Lung (tissue), 16 donors: ENCODE results near the gene MTERF1. TPM values are rescaled to one million over a fixed set of nuclear protein-coding genes. Genes with fewer than 3 reads are reported as not detected.
A peak's percentile ranks its signal among the peaks of the same experiment; 100 is the strongest.

Experiments used
- ATAC-seq: fragments of 200-7000 bp; cut with Tn5 transposase; one replicate; pipeline ENCODE4 v1.9.1; 2020; ENCODE audit warnings: moderate number of reproducible peaks; ENCODE audit not compliant: insufficient read depth, low FRiP score
- DNase-seq, 3 donors: peaks; one replicate each; pipeline ENCODE4 v3.0.0-alpha.2; 2013 to 2017
- H3K27ac ChIP-seq, 2 donors: one replicate each; pipeline ENCODE4 v1.5.1; 2013; ENCODE audit warnings: mild to moderate bottlenecking in 2 of 2, moderate library complexity in 2 of 2, control low read depth in 1 of 2, inconsistent platforms in 1 of 2, low read depth in 1 of 2, low read length in 1 of 2
- H3K27me3 ChIP-seq, 3 donors: one replicate each; pipeline ENCODE4 v1.5.1; 2013; ENCODE audit warnings: low read length in 2 of 3; ENCODE audit not compliant: control insufficient read depth in 3 of 3, insufficient read depth in 3 of 3
- H3K36me3 ChIP-seq, 4 donors: one replicate each; pipeline ENCODE4 v1.5.1; 2013; ENCODE audit warnings: low read length in 4 of 4, mild to moderate bottlenecking in 1 of 4, moderate library complexity in 1 of 4; ENCODE audit not compliant: control insufficient read depth in 4 of 4, insufficient read depth in 4 of 4
- H3K4me1 ChIP-seq, 5 donors: one replicate each; pipeline ENCODE4 v1.5.1; 2013; ENCODE audit warnings: low read length in 5 of 5, mild to moderate bottlenecking in 2 of 5, moderate library complexity in 1 of 5; ENCODE audit not compliant: control insufficient read depth in 5 of 5, insufficient read depth in 5 of 5
- H3K4me3 ChIP-seq: one replicate; pipeline ENCODE4 v1.5.1; 2013; ENCODE audit warnings: mild to moderate bottlenecking, control low read depth, moderate library complexity
- H3K9ac ChIP-seq, 2 donors: one replicate each; pipeline ENCODE4 v1.5.1; 2013; ENCODE audit warnings: low read length in 2 of 2, control low read depth in 1 of 2; ENCODE audit not compliant: insufficient read depth in 1 of 2
- H3K9me3 ChIP-seq, 4 donors: one replicate each; pipeline ENCODE4 v1.5.1; 2013; ENCODE audit warnings: low read length in 3 of 4, mild to moderate bottlenecking in 1 of 4, moderate library complexity in 1 of 4; ENCODE audit not compliant: control insufficient read depth in 4 of 4, insufficient read depth in 3 of 4
- CTCF ChIP-seq: IDR thresholded peaks from 2 replicates; pipeline ENCODE4 v1.5.1; 2012; ENCODE audit warnings: mild to moderate bottlenecking; ENCODE audit errors: control extremely low read depth, extremely low read depth
- WGBS, 2 donors: extraction: QIAGEN DNeasy Blood & Tissue Kit; methylation state at CpG; one replicate each; pipeline ENCODE4 v1.1.7; 2013; 5-methylcytosine and 5-hydroxymethylcytosine counted together
- long read RNA-seq, 5 donors: transcript quantifications; one replicate each; lab custom pipeline, GENCODE V29; 2026
- polyA plus RNA-seq, 2 donors: library from polyadenylated mRNA; stranded (reverse); fragments of 200-250 nt; gene quantifications; one replicate each; pipeline ENCODE4 v1.2.1, GENCODE V29; 2013
- total RNA-seq, 2 donors: library from RNA; depleted of rRNA in 1 of 2; stranded (reverse); fragments of >200 nt in 1 of 2; gene quantifications; one replicate each; pipeline ENCODE4 v1.2.1, GENCODE V29; 2014 to 2021
- donor health status: control.
- donor health status: control.
- donor health status: Bipolar disorder and iron deficiency.
- donor health status: healthy.
- donor health status: DM: yes; HTN: yes; CAD: no.

Gene MTERF1, protein sequence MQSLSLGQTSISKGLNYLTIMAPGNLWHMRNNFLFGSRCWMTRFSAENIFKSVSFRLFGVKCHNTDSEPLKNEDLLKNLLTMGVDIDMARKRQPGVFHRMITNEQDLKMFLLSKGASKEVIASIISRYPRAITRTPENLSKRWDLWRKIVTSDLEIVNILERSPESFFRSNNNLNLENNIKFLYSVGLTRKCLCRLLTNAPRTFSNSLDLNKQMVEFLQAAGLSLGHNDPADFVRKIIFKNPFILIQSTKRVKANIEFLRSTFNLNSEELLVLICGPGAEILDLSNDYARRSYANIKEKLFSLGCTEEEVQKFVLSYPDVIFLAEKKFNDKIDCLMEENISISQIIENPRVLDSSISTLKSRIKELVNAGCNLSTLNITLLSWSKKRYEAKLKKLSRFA
- total RNA-seq (10 to 100 TPM; 11.5 to 19.3 TPM), polyA plus RNA-seq (1 to 10 TPM; 5.5 to 7.2 TPM)
- long read RNA-seq, donor 1, transcript MTERF1-201 (3 exons, 1,997 nt) = major isoform, 6 of 8 reads
- long read RNA-seq, donor 1, partial matches to known transcripts = 0 of 8 reads
- long read RNA-seq, donor 1, other reads (novel, unspliced or antisense) = 0 of 8 reads
- long read RNA-seq, donor 2, partial matches to known transcripts = 0 of 2 reads
- long read RNA-seq, donor 2, other reads (novel, unspliced or antisense) = 0 of 2 reads
- long read RNA-seq, donor 3, transcript MTERF1-201 (3 exons, 1,997 nt) = major isoform, 6 of 8 reads
- long read RNA-seq, donor 3, partial matches to known transcripts = 0 of 8 reads
- long read RNA-seq, donor 3, other reads (novel, unspliced or antisense) = 0 of 8 reads
- long read RNA-seq, donor 4, partial matches to known transcripts = 0 of 2 reads
- long read RNA-seq, donor 4, other reads (novel, unspliced or antisense) = 0 of 2 reads
- long read RNA-seq, donor 5, partial matches to known transcripts = 0 of 6 reads
- long read RNA-seq, donor 5, other reads (novel, unspliced or antisense) = 0 of 6 reads

DNA sequence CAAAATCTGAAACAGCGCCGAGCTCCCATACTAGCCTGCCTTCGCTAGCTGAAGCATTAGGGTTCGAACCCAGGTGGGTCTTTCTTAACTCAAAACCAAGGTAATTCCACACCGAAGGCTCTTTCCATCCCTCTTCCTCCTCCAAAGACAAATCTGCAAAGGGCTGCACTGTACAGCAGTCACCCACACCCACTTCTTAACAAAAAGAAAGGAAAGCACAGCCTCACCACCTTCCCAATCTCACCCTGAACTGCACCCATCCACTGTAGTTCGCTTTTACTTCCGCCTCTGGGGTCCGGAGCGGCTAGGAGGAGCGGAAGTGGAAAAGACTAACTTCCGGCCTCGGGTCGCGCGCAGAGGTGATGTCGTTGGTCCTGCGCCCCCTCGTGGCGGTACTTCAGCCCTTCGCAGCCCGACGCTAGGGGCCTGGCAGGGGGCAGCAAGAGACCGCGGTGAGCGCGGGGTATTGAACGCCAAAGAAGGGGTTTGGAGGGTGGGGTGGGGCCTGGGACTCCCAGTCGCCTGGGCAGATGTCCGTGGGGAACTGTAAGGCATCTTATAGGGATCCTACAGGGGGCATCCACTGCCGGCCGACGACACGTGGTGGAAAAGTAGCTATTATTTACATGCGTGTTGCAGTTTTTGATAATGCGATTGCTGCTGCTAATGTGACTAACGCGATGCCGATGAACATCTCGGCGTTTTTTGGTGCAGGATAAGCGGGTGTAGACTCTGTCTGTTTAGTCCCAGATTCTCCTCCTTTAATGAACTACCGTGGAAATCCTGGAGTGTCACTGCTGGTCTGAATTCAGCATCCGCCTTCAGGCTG lies at the start of gene MTERF1:
Gene MTERF1, minus strand, starts transcription at position 290 of the 829 bp plus-strand sequence. CDS start 619 bp downstream, outside the sequence.
- TF ChIP-seq CTCF = peak; percentile 87
- H3K4me3 ChIP-seq = peak within 1 kb of the TSS; percentile 91
- peaks cover 0 to 12% (median 2%) of the 10 kb centered on the region in 5 donors for H3K4me1 ChIP-seq
- no peaks in the 10 kb centered on the region for H3K9me3 ChIP-seq
- peaks cover 0 to 7% (median 2%) of the 10 kb centered on the region in 4 donors for H3K36me3 ChIP-seq
- no peaks in the 10 kb centered on the region for H3K27me3 ChIP-seq
- peak; percentile 98 for ATAC-seq
- 4% methylated on average over 43 of the region's 43 CpGs for WGBS, 2 donors
- H3K9ac ChIP-seq = peak within 1 kb of the TSS; percentile 86 to 92
- peak; percentile 95 to 98 (median 96) for DNase-seq
- peak within 1 kb of the TSS in 1 of 2 donors; percentile 32 for H3K27ac ChIP-seq

GRCh38 chr7:91929463-91929862 lies 49.0 kb upstream of the MTERF1 start:
- Histone ChIP-seq H3K9ac (no peak overlapping the region), H3K4me3 (no peak overlapping the region), H3K36me3 (no peaks in the 10 kb centered on the region), H3K27me3 (no peaks in the 10 kb centered on the region), H3K9me3 (no peaks in the 10 kb centered on the region), H3K4me1 (no peaks in the 10 kb centered on the region), H3K27ac (no peak overlapping the region)
- ATAC-seq (no peak), DNase-seq (no peak)
- WGBS, 2 donors = 90 to 92% methylated on average over 3 of the region's 3 CpGs
- no peak for TF ChIP-seq CTCF

- TF ChIP-seq CTCF = no peak
- no peak overlapping the region for H3K9ac ChIP-seq
These were observed 47.4 kb upstream of the MTERF1 start for GRCh38 chr7:91927912-91928311.

More at GRCh38 chr7:91927912-91928311, 47.4 kb upstream of the MTERF1 start:
- Histone ChIP-seq H3K9me3 (no peaks in the 10 kb centered on the region), H3K4me1 (no peaks in the 10 kb centered on the region), H3K27me3 (no peaks in the 10 kb centered on the region), H3K36me3 (no peaks in the 10 kb centered on the region), H3K27ac (no peak overlapping the region), H3K4me3 (no peak overlapping the region)
- DNase-seq (no peak), ATAC-seq (no peak)
- 82 to 86% methylated on average over 6 of the region's 6 CpGs for WGBS, 2 donors
